GM10847 (cell line): Measurements from ENCODE around the gene MTCH1.

Source experiments
- POLR2A ChIP-seq: IDR thresholded peaks from 2 replicates; pipeline ENCODE4 v1.6.1; 2011; ENCODE audit not compliant: insufficient read length; ENCODE audit errors: extremely low read depth

MTCH1 gene

GRCh38 chr6:37021356-37022129, 35.5 kb upstream of the MTCH1 start:
- TF ChIP-seq POLR2A = no peak

DNA sequence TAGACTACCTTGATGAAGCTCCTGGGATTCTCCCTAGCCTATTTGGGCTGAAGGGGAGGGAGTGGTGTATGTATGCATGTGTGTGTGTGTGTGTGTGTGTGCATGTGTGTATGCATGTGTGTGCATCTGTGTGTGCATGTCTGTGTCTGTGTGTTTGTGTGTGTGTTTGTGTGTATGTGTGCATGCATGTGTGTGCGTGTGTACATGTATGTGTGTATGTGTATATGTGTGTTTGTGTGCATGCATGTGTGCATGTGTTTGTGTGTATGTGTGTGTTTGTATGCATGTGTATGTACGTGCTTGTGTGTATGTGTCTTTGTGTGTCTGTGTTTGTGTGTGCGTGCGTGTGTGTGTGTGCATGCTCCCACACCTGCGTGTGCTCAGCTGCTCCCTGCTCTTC, 34.8 kb upstream of the MTCH1 start:
- TF ChIP-seq POLR2A = no peak

- TF ChIP-seq POLR2A = no peak
Measured at GRCh38 chr6:37020381-37020780, 34.4 kb upstream of the MTCH1 start.

DNA sequence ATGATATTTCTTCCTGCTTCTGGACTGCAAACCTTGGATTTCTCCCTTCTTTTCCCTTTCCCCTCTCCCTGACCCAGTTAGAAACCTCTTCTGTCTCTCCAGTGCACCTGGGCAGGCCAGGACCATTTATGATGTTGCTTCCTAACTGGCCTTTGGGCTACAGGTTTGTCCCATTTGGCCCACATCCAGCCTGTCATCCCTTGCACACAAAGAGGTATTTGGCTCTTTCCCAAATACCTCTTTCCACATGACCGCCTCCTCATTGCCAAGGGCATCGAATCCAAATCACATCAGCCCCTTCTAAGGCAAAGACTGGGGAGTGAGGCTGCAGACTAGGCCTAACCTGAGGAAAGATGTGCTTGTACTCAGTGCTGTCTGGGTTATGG, 33.1 kb upstream of the MTCH1 start:
- TF ChIP-seq POLR2A = no peak

DNA sequence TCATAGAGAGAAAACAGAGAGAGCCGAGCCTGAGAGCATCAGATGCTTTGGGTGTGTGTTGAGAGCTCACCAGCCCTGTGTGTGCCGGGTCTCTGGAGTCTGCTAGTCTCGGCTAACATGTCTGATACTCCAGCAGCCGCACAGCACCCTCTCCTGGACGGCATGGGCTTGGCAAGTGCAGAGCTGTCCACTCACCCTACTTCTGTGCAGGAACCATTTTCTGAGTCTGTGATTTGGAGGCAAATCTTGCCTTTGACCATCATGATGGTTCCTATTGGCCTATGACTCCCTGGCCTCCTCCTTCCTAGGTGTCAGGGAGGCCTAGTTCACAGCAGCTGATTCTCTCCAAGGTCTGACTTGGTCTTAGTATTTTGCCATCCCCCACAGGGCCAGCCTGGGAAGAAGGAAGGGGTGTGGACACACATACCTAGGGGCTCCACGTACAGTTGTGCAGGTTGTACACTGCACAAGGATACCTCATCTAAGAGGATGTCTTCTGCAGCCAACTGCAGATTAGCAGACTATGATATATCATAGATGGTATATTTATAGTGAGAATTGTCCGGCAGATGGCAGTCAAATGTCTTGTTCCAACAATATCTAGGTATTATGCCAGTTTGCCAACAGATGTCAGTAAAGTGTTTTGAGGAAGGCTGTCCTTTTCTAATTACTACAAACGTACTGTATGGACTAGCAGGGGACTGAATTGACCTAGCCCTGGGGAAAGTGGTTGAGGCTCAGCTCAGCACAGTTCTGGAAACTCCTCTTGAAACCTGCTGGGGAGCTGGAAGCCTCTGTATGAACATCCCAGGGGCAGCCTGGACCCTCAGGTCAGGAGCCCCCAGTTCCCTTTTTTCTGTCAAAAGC, 32.4 kb upstream of the MTCH1 start:
- TF ChIP-seq POLR2A = no peak

DNA sequence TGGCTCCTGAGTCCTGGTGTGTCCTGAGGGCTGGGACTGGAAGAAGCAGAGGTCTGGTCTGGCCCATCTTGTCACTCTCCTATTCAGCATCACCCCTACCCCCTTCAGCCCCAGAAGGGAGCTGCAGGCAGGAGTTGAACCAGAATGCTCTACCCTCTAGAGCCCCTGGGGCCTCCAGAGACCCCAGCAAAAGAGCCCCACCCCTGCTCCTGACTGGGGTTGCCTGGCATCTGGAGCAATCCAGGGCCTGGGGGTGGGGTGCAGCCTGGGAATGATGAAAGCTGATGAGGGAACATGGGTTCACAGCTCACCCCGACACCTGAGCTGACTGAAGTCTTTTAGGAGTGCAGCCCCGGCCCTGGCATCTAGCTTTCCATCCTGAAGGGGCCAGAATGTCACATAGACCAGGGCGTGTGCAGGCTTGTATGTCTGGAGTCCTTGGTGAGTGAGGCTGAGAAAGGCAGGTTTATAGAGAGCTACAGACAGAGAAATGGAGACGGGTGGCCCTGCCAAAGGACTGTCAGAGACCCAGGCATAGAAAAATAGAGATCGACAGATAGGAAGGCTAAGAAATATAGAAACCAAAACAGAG, 31.7 kb upstream of the MTCH1 start:
- no peak for TF ChIP-seq POLR2A

DNA sequence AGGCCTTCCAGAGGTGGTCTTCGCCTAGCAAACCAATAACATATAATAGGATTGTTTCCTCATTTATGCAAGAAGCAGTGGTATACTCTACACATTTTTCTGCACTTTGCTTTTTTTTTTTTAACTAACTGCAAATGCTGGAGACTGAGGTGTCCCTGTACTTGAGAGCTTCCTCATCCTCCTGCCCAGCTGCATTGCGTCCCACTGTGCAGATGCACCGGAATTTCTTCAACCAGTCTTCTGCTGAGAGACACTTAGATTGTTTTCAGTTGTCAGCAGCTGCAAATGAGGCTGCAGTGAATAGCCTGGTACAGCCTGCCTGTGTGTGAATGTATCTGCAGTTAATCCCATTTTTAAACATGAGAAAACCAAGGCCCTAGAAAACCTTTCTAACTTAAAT, 31.0 kb upstream of the MTCH1 start:
- TF ChIP-seq POLR2A = no peak

DNA sequence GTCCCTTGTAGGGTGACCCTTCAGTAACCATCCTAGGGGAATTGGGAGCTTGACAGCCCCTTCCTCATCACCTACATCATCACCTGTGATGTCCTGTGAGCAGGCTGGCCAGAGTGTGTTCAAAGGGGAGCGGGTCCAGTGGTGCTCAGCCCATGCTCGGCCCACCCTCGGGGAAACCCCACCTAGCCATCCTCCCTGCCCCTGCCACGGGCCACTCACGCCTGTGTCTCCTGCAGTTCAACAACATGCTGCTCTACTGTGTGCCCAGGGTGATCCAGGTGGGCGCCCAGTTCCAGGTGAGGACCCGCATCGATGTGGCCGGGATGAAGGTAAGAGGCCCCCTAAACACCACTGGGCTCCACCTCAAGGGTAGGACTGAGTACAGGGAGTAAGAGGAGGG, 29.5 kb upstream of the MTCH1 start:
- no peak for TF ChIP-seq POLR2A

GRCh38 chr6:37014667-37015066, 28.7 kb upstream of the MTCH1 start:
- no peak for TF ChIP-seq POLR2A

DNA sequence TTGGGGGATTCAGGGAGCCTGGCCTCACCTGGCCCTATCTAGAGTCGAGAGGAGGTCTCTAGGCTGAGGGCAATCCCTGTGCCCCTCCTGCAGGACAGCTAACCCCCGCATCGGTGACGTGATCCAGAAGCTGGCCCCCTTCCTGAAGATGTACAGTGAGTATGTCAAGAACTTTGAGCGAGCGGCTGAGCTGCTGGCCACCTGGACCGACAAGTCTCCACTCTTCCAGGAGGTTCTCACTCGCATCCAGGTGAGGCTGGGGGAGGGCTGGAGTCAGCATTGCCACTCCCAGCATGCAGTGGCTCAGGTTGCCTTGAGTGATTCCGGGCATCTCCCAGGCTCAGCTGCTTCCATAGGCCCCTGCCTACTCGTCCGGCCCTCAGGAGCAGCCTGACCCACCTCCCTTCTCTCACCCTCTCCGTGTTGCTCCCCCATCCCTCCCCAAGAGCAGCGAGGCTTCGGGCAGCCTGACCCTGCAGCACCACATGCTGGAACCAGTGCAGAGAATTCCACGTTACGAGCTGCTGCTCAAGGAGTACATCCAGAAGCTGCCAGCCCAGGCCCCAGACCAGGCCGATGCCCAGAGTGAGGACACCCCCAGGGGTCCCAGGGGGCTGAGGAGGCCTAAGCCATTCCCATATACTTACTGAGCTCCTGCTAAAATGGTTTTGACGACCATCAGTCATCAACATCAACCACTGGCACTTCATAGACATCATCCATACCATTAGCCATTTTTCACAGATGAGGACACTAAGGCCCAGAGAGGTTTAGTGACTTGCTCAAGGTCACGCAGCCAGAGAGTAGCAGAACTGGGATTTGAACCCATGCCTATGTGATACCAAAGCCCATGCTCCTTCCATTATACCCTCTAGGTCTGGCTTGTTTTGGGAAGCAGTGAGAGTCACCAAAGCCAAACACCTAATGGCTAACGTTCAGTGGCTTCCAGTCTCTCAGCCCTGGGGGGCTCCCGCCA, 27.8 kb upstream of the MTCH1 start:
- TF ChIP-seq POLR2A = no peak

GRCh38 chr6:37011656-37012378, 25.8 kb upstream of the MTCH1 start:
- no peak for TF ChIP-seq POLR2A

GRCh38 chr6:37010402-37010892, 24.5 kb upstream of the MTCH1 start:
- TF ChIP-seq POLR2A = no peak

DNA sequence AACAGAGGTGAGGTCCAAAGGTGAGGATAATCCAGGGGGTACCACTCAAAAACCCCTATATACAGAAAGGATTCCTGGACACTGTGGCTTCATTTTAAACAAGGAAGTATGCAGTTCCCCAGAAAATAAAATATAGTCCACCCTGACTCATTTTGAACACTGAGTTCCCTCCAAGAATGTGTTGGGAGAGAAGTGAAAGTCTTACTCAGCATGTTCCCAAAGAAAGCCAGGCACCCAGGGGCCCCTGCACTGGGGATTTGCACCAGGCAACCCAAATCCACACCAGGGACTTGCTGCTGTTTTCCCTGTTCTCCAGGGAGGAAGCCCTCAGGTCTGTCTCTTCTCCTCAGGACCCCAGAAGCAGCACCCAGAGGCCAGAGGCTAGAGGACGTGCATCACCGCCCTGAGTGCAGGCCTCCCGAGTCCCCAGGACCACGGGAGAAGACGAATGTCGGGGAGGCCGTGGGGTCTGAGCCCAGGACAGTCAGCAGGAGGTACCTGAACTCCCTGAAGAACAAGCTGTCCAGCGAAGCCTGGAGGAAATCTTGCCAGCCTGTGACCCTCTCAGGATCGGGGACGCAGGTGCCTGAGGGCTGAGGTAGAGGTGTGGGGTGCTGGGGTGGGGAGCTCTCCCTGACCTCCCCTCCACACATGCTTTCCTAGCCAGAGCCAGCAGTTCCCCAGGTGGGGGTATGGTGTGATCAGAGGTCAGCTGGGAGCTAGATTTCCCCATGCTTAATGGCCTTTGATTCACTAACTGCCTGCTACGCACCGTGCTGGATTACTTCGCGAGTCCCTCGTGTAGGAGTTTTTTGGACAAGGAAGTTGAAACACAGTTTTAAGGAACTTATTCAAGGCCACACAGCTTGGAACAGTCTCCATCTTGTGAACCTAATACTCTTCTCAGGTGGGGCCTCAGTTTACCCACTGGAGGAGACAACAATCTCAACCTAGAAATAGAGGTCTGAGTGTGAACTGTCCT, 22.8 kb upstream of the MTCH1 start:
- no peak for TF ChIP-seq POLR2A
